OCI-LY1 (cell line): ENCODE data around the gene SLC24A4.

Source experiments
- EZH2 ChIP-seq: fragments of 200-600 bp; sonication (generic), shearing (Covaris generic); IDR thresholded peaks from 2 replicates; pipeline ENCODE4 v1.8.0; 2017; ENCODE audit warnings: borderline replicate concordance, mixed run types, mild to moderate bottlenecking, antibody characterized with exemption, low read length, moderate library complexity, mixed read lengths
- TF ChIP-seq, protein P1 (sequence below): fragments of 200-600 bp; sonication (generic), shearing (Covaris generic); IDR thresholded peaks from 2 replicates; pipeline ENCODE4 v1.5.1; 2017; ENCODE audit warnings: mild to moderate bottlenecking, antibody characterized with exemption, low read length, moderate library complexity, mixed read lengths

GRCh38 chr14:92362781-92363235, 39.8 kb downstream of the SLC24A4 start:
- TF ChIP-seq, protein P1, sequence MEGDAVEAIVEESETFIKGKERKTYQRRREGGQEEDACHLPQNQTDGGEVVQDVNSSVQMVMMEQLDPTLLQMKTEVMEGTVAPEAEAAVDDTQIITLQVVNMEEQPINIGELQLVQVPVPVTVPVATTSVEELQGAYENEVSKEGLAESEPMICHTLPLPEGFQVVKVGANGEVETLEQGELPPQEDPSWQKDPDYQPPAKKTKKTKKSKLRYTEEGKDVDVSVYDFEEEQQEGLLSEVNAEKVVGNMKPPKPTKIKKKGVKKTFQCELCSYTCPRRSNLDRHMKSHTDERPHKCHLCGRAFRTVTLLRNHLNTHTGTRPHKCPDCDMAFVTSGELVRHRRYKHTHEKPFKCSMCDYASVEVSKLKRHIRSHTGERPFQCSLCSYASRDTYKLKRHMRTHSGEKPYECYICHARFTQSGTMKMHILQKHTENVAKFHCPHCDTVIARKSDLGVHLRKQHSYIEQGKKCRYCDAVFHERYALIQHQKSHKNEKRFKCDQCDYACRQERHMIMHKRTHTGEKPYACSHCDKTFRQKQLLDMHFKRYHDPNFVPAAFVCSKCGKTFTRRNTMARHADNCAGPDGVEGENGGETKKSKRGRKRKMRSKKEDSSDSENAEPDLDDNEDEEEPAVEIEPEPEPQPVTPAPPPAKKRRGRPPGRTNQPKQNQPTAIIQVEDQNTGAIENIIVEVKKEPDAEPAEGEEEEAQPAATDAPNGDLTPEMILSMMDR: no peak
- no peak for TF ChIP-seq EZH2
